Measurements from ENCODE around the gene CCNL2. TPM values are rescaled to one million over a fixed set of nuclear protein-coding genes. Genes with fewer than 3 reads are reported as not detected.
A peak's percentile ranks its signal among the peaks of the same experiment; 100 is the strongest.

The CCNL2 gene
- total and polyA plus RNA-seq, 2 of the 13 experiments (the other 11 are each of a cell fraction or from before 2014, with no cell fraction given) = 105 to 340 TPM

DNA sequence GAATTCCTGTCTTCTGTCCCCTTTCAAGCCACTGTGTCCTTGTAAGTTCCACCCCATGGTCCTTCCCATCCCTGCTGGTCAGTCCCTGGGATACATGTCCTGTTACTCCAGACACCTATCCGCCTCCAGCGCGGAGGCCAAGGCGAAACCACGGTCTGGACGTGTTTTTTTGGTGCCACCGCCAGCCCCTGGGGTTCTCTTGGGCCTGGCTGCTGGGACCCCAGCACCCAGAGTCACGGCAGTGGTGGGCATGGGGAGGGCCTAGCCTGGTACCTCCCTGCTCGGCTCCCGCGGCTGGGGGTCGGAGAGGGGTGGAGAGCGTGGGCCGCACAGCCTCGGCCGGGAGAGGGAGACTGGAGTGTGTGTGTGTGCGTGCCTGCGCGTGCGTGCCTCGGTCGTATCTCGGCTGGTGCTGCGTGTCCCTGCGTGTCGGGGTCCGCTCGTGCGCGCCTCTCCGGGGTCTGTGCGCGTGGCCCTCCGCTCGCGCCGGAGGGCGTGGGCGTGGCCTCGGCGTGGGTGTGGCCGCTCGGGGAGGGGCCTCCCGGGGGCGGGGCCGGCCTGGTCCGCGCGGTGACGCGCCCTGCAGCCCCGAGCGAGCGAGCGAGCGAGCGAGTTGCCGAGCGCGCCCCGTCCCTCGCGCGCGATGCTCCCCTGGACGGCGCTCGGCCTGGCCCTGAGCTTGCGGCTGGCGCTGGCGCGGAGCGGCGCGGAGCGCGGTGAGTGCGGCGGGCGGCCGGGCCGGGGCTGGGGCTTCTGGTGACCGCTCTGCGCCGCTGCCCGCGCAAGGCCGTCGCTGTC lies 36.2 kb upstream of the CCNL2 start, which contains the start of gene VWA1 (continued):
- TF ChIP-seq, protein P1, sequence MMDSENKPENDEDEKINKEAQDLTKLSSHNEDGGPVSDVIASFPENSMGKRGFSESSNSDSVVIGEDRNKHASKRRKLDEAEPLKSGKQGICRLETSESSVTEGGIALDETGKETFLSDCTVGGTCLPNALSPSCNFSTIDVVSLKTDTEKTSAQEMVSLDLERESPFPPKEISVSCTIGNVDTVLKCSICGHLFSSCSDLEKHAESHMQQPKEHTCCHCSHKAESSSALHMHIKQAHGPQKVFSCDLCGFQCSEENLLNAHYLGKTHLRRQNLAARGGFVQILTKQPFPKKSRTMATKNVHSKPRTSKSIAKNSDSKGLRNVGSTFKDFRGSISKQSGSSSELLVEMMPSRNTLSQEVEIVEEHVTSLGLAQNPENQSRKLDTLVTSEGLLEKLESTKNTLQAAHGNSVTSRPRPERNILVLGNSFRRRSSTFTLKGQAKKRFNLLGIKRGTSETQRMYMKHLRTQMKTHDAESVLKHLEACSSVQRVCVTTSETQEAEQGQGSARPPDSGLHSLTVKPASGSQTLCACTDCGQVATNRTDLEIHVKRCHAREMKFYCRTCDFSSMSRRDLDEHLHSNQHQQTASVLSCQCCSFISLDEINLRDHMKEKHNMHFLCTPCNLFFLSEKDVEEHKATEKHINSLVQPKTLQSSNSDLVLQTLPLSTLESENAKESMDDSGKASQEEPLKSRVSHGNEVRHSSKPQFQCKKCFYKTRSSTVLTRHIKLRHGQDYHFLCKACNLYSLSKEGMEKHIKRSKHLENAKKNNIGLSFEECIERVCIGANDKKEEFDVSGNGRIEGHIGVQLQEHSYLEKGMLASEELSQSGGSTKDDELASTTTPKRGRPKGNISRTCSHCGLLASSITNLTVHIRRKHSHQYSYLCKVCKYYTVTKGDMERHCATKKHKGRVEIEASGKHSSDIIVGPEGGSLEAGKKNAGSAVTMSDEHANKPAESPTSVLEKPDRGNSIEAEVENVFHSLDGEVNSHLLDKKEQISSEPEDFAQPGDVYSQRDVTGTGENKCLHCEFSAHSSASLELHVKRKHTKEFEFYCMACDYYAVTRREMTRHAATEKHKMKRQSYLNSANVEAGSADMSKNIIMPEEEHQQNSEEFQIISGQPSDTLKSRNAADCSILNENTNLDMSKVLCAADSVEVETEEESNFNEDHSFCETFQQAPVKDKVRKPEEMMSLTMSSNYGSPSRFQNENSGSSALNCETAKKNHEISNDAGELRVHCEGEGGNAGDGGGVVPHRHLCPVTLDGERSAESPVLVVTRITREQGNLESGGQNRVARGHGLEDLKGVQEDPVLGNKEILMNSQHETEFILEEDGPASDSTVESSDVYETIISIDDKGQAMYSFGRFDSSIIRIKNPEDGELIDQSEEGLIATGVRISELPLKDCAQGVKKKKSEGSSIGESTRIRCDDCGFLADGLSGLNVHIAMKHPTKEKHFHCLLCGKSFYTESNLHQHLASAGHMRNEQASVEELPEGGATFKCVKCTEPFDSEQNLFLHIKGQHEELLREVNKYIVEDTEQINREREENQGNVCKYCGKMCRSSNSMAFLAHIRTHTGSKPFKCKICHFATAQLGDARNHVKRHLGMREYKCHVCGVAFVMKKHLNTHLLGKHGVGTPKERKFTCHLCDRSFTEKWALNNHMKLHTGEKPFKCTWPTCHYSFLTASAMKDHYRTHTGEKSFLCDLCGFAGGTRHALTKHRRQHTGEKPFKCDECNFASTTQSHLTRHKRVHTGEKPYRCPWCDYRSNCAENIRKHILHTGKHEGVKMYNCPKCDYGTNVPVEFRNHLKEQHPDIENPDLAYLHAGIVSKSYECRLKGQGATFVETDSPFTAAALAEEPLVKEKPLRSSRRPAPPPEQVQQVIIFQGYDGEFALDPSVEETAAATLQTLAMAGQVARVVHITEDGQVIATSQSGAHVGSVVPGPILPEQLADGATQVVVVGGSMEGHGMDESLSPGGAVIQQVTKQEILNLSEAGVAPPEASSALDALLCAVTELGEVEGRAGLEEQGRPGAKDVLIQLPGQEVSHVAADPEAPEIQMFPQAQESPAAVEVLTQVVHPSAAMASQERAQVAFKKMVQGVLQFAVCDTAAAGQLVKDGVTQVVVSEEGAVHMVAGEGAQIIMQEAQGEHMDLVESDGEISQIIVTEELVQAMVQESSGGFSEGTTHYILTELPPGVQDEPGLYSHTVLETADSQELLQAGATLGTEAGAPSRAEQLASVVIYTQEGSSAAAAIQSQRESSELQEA (CRISPR knock-in tag; IDR thresholded peaks at IDR 0.05; ENCODE audit: not compliant biosample characterization) = no peak
- TF ChIP-seq JDP2 (CRISPR knock-in tag; IDR thresholded peaks at IDR 0.05; ENCODE audit: borderline replicate concordance) (no peak), NCOA5 (CRISPR knock-in tag; IDR thresholded peaks at IDR 0.05) (no peak), ZNF160 (CRISPR knock-in tag; IDR thresholded peaks at IDR 0.05) (peak; percentile 63; the same call in 1 of the 2 replicates), RARA (CRISPR knock-in tag; IDR thresholded peaks at IDR 0.05) (peak; percentile 47; the same call in 1 of the 2 replicates), ARNT2 (CRISPR knock-in tag; IDR thresholded peaks at IDR 0.05; ENCODE audit: low read depth) (peak; percentile 82), HOXA3 (CRISPR knock-in tag; IDR thresholded peaks at IDR 0.05) (peak; percentile 56), NCOR1 (IDR thresholded peaks at IDR 0.05; ENCODE audit: borderline replicate concordance, low read length) (no peak), ZNF331 (CRISPR knock-in tag; IDR thresholded peaks at IDR 0.05) (peak; percentile 15; the same call in 1 of the 2 replicates), ETV5 (CRISPR knock-in tag; IDR thresholded peaks at IDR 0.05; ENCODE audit: borderline replicate concordance) (0 out of 2 replicates have a peak, but pooled peaks have one; percentile 24), MTF1 (CRISPR knock-in tag; IDR thresholded peaks at IDR 0.05) (no peak), SAP130 (CRISPR knock-in tag; IDR thresholded peaks at IDR 0.05; ENCODE audit: low read depth) (peak; percentile 90)
- TF ChIP-seq, protein P2, sequence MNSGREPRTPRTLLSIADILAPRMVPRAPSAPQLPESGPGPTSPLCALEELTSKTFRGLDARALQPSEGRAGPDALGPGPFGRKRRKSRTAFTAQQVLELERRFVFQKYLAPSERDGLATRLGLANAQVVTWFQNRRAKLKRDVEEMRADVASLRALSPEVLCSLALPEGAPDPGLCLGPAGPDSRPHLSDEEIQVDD (CRISPR knock-in tag; IDR thresholded peaks at IDR 0.05; ENCODE audit: borderline replicate concordance) = peak; percentile 49; the same call in 1 of the 2 replicates
- TF ChIP-seq, protein P3, sequence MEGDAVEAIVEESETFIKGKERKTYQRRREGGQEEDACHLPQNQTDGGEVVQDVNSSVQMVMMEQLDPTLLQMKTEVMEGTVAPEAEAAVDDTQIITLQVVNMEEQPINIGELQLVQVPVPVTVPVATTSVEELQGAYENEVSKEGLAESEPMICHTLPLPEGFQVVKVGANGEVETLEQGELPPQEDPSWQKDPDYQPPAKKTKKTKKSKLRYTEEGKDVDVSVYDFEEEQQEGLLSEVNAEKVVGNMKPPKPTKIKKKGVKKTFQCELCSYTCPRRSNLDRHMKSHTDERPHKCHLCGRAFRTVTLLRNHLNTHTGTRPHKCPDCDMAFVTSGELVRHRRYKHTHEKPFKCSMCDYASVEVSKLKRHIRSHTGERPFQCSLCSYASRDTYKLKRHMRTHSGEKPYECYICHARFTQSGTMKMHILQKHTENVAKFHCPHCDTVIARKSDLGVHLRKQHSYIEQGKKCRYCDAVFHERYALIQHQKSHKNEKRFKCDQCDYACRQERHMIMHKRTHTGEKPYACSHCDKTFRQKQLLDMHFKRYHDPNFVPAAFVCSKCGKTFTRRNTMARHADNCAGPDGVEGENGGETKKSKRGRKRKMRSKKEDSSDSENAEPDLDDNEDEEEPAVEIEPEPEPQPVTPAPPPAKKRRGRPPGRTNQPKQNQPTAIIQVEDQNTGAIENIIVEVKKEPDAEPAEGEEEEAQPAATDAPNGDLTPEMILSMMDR (CRISPR knock-in tag; IDR thresholded peaks at IDR 0.05) = peak; percentile 14; the same call in 1 of the 2 replicates
- TF ChIP-seq, protein P4, sequence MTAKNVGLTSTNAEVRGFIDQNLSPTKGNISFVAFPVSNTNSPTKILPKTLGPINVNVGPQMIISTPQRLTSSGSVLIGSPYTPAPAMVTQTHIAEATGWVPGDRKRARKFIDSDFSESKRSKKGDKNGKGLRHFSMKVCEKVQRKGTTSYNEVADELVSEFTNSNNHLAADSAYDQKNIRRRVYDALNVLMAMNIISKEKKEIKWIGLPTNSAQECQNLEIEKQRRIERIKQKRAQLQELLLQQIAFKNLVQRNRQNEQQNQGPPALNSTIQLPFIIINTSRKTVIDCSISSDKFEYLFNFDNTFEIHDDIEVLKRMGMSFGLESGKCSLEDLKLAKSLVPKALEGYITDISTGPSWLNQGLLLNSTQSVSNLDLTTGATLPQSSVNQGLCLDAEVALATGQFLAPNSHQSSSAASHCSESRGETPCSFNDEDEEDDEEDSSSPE (CRISPR knock-in tag; IDR thresholded peaks at IDR 0.05) = no peak
- TF ChIP-seq, protein P5, sequence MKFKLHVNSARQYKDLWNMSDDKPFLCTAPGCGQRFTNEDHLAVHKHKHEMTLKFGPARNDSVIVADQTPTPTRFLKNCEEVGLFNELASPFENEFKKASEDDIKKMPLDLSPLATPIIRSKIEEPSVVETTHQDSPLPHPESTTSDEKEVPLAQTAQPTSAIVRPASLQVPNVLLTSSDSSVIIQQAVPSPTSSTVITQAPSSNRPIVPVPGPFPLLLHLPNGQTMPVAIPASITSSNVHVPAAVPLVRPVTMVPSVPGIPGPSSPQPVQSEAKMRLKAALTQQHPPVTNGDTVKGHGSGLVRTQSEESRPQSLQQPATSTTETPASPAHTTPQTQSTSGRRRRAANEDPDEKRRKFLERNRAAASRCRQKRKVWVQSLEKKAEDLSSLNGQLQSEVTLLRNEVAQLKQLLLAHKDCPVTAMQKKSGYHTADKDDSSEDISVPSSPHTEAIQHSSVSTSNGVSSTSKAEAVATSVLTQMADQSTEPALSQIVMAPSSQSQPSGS (CRISPR knock-in tag; IDR thresholded peaks at IDR 0.05) = no peak
